Loucy (cell line): ENCODE results near the gene POC1A.

ENCODE experiments used
- H2AFZ ChIP-seq: fragments of 200-600 bp; sonication (generic); 2 replicates; pipeline ENCODE4 v1.6.0; 2016; ENCODE audit warnings: antibody characterized with exemption, mild to moderate bottlenecking, low read length, moderate library complexity
- H3F3A ChIP-seq: fragments of 200-600 bp; 2 replicates; pipeline ENCODE4 v1.6.0; 2016; ENCODE audit warnings: antibody characterized with exemption, low read depth, mild to moderate bottlenecking
- H3K27me3 ChIP-seq: fragments of 200-600 bp; sonication (generic); 2 replicates; pipeline ENCODE4 v1.6.1; 2014; ENCODE audit warnings: low read length, mild to moderate bottlenecking; ENCODE audit not compliant: insufficient read depth, poor library complexity, severe bottlenecking
- H3K36me3 ChIP-seq: fragments of 200-600 bp; sonication (generic); 2 replicates; pipeline ENCODE4 v1.6.1; 2016; ENCODE audit warnings: low read length; ENCODE audit not compliant: insufficient read depth
- H3K4me1 ChIP-seq: fragments of 200-600 bp; sonication (generic); 2 replicates; pipeline ENCODE4 v1.5.1; 2014; ENCODE audit warnings: low read length, mild to moderate bottlenecking; ENCODE audit not compliant: insufficient read depth, poor library complexity, severe bottlenecking
- H3K4me2 ChIP-seq: fragments of 200-600 bp; sonication (generic); 2 replicates; pipeline ENCODE4 v1.6.0; 2014; ENCODE audit warnings: antibody characterized with exemption, low read length, low read depth, mild to moderate bottlenecking; ENCODE audit not compliant: poor library complexity, severe bottlenecking
- H3K4me3 ChIP-seq: fragments of 200-600 bp; sonication (generic); 2 replicates; pipeline ENCODE4 v1.5.1; 2014; ENCODE audit warnings: low read length, mild to moderate bottlenecking, mixed read lengths; ENCODE audit not compliant: poor library complexity, severe bottlenecking
- H3K79me2 ChIP-seq: fragments of 200-600 bp; sonication (generic); 2 replicates; pipeline ENCODE4 v1.6.1; 2014; ENCODE audit warnings: low read length; ENCODE audit not compliant: insufficient read depth
- H3K9ac ChIP-seq: fragments of 200-600 bp; sonication (generic); 2 replicates; pipeline ENCODE4 v1.6.0; 2014; ENCODE audit warnings: mild to moderate bottlenecking, low read depth, low read length, moderate library complexity; ENCODE audit not compliant: poor library complexity, severe bottlenecking
- H3K9me2 ChIP-seq: fragments of 200-600 bp; sonication (generic); replicated peaks from 2 replicates; pipeline ENCODE4 v1.6.1; 2016; ENCODE audit warnings: low read depth, low read length, mixed read lengths
- H3K9me3 ChIP-seq: fragments of 200-600 bp; sonication (generic); 2 replicates; pipeline ENCODE4 v1.6.1; 2014; ENCODE audit warnings: mild to moderate bottlenecking, antibody characterized with exemption, low read length, low read depth; ENCODE audit not compliant: insufficient read depth
- H4K20me1 ChIP-seq: fragments of 200-600 bp; sonication (generic); 2 replicates; pipeline ENCODE4 v1.6.0; 2014; ENCODE audit warnings: antibody characterized with exemption, low read length, mild to moderate bottlenecking; ENCODE audit not compliant: insufficient read depth, poor library complexity, severe bottlenecking
- CTCF ChIP-seq: fragments of 200-600 bp; sonication (generic); conservative IDR thresholded peaks from 2 replicates; pipeline ENCODE4 v1.5.1; 2014; ENCODE audit warnings: mild to moderate bottlenecking, antibody characterized with exemption, low read length
- EZH2phosphoT487 ChIP-seq: fragments of 200-600 bp; IDR thresholded peaks from 2 replicates; pipeline ENCODE4 v1.6.1; 2018; ENCODE audit warnings: antibody characterized with exemption, mild to moderate bottlenecking, moderate library complexity, borderline replicate concordance

POC1A gene

DNA sequence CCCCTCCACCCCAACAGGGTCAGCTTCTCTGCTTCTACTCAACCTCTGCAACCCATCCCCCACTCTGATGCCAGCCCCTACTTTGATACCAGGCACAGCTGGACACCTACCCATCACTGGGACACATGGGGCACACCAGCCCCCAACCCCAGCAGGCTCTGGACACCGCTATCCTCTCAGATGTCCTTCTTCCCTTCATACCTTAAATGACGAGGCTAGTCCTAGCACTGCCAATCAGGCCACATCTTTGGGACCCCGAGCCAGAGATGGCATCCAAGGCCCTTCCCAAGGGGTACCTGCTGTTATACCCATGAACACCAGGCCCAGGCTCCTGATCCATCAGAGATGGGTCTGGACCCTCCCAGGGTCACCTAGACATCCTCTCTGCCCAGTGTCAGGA lies 10.6 kb downstream of the POC1A start:
- Histone ChIP-seq H3K4me3 (no peak overlapping the region), H3F3A (no peaks in the 10 kb centered on the region), H3K9ac (peak overlapping the region; percentile 33), H3K9me2 (no peaks in the 10 kb centered on the region), H2AFZ (no peak overlapping the region), H3K4me2 (peak overlapping the region; percentile 51), H3K27me3 (no peaks in the 10 kb centered on the region), H4K20me1 (peaks cover 5% of the 10 kb centered on the region), H3K79me2 (peaks cover 17% of the 10 kb centered on the region; the same call in 1 of the 2 replicates), H3K9me3 (no peaks in the 10 kb centered on the region), H3K36me3 (peaks cover 61% of the 10 kb centered on the region; the same call in 1 of the 2 replicates), H3K4me1 (peaks cover 6% of the 10 kb centered on the region)
- no peak for TF ChIP-seq CTCF
- no peak for TF ChIP-seq EZH2phosphoT487

- no peaks in the 10 kb centered on the region for H3K9me2 ChIP-seq
- peaks cover 5% of the 10 kb centered on the region for H4K20me1 ChIP-seq
- no peak overlapping the region for H3K4me2 ChIP-seq
- no peak overlapping the region for H2AFZ ChIP-seq
- H3K9ac ChIP-seq, result no peak overlapping the region
- no peaks in the 10 kb centered on the region for H3F3A ChIP-seq
- H3K9me3 ChIP-seq, result no peaks in the 10 kb centered on the region
- no peak overlapping the region for H3K4me3 ChIP-seq
- H3K79me2 ChIP-seq, result peaks cover 17% of the 10 kb centered on the region; the same call in 1 of the 2 replicates
- peaks cover 61% of the 10 kb centered on the region; the same call in 1 of the 2 replicates for H3K36me3 ChIP-seq
- no peaks in the 10 kb centered on the region for H3K27me3 ChIP-seq
- H3K4me1 ChIP-seq, result peaks cover 6% of the 10 kb centered on the region
- TF ChIP-seq EZH2phosphoT487, result no peak
- no peak for TF ChIP-seq CTCF
Measured at GRCh38 chr3:52143156-52143555, 11.1 kb downstream of the POC1A start.

DNA sequence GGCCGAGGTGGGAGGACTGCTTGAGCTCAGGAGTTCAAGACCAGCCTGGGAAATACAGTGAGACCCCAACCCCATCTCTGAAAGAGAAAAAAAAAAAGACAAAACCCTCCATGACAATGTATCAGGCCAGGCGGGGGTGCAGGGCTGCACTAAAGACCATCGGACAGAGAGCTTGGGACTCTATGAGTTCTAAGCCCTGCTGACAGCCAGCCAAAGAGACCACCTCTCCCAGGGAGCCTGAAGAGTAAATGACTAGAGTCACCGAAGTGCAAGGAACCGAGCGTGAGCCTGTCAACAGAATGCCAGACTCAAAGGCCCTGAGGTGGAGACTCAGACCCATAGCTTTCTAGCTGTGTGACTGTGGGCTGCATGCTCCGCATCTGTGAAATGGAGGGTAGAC lies 12.5 kb downstream of the POC1A start:
- Histone ChIP-seq H3K4me3 (no peak overlapping the region), H3K36me3 (peaks cover 65% of the 10 kb centered on the region; the same call in 1 of the 2 replicates), H3K27me3 (no peaks in the 10 kb centered on the region), H2AFZ (no peak overlapping the region), H3K9me2 (no peaks in the 10 kb centered on the region), H3K4me2 (no peak overlapping the region), H3K79me2 (peaks cover 17% of the 10 kb centered on the region; the same call in 1 of the 2 replicates), H4K20me1 (peaks cover 5% of the 10 kb centered on the region), H3K4me1 (peaks cover 6% of the 10 kb centered on the region), H3F3A (no peaks in the 10 kb centered on the region), H3K9ac (no peak overlapping the region), H3K9me3 (no peaks in the 10 kb centered on the region)
- TF ChIP-seq EZH2phosphoT487 (no peak), CTCF (no peak)
